GM19467 (cell line): ENCODE measurements around the gene MAOA.
"Not testable (repeated sequence)": the region's sequence is repeated elsewhere in the genome, so short reads cannot be mapped to it uniquely, and the experiment has no call there.

ENCODE experiments used
- ATAC-seq: cut with Tn5 transposase; IDR thresholded peaks from one replicate; pipeline ENCODE4 v1.9.1; 2021; ENCODE audit warnings: mild to moderate bottlenecking, moderate library complexity; ENCODE audit not compliant: unreplicated experiment

MAOA gene

DNA sequence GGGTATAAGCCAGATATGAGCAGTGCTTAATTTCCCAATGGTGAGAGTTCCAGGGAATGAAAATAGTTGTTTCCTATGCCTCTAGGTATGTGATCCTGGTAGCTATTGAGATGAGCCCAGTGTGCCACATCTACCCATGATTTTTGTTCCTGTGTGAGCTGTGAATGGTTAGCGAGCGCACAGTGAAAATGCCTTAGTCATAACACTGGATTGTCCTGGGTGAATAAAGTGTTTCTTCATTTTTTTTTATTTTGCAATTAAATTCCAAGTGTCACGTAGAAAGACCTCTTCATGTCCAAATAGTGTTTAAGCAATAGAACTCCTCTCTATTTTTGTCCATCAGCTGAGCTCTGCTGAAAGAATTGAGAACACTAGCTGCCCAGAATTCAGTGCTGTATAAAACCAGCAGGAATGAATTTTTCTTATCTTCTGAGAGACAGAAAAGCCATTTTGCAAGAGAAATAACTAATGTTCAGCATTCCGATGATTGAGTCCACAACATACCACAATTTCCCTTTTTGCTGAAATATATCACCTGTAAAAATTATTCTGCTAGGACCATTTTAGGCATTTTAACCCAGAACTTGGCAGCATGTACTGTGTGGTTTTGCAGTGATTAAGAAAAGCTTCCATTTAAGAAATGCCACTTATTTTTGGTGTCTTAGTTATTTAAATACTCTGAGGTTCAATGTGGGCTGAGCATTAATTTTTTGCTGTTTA is 5.6 kb downstream of the MAOA start:
- ATAC-seq: no peak

DNA sequence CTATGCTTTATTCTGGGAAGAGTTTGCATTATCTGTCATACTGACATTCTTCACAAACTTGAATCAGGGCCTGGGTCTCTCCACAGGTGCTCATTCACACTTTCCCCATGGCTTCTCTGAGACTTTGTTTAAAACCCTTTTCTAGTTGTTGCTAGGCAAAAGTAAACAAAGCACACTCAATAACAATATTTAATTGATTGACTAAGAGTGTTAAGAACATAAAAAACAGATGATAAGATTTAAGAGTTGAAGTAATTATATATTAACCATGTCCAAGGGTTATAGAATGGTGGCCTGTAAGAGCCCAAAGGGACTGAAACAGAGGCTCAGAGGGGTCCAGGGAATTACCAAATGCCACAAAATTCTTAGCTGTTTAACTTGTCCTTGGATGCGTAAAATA is 7.1 kb downstream of the MAOA start:
- ATAC-seq: no peak

DNA sequence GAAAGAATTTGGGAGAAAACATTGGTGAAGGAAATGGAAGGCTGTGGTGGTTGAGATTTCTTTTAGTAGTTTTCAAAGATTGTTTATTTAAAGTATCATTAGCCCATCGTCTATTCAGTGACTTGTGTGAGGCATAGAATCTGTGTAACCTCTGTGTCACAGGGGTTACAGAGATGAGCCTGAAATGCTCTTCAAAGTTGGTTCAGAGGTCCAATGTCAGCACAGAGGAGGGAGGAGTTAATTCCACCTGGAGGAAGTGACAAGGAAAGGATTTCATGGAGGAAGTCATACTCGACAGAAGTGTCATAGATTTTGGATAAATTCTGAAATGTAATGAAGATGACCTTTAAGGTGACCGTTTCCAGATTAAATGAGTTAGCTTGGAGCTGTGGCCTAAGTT is 8.2 kb downstream of the MAOA start:
- no peak for ATAC-seq

DNA sequence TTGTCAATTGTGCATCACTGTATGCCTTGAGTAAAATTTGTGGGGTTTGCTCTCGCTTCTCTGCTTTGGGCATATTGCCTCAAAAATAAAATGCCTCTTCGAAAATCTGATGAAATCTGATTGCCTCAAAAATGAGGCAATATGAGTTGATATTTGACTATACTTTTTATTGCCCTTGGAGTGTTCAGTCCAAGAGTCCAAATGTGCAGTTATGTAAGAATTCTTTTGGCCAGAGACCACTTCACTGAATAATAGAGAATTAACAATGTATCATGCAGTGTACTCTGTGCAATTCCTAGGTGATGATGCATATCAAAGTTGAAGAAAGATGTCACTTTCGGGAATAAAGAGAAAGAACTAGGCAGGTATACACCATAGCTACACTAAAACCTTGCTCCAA is 8.6 kb downstream of the MAOA start:
- ATAC-seq: no peak

DNA sequence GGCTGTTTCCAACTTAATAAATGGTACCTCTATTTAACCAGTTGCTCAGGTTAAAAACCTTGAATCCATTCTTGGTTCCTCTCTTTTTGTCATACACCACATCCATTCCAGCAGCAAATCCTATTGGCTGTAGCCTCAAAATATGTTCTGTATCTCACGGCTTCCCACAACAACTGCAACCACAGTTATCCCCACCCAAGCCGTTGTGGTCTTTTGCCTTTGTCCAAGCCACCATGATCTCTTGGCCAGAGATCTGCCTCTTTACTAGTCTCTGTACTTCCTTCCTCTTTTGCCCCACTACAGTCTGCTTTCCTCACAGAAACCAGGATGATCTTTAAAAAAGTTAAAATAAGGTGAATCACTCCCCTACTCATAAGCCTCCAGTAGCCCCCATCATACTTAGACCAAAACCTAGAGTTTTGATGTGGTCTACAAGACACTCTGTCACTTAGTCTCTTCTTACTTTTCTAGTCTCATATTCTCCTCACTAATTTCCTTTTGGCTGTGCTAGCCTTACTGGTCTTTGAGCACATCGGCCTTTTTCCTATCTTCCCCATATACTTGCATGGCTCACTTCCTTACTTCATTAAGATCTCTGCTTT is 10.3 kb downstream of the MAOA start:
- no peak for ATAC-seq

DNA sequence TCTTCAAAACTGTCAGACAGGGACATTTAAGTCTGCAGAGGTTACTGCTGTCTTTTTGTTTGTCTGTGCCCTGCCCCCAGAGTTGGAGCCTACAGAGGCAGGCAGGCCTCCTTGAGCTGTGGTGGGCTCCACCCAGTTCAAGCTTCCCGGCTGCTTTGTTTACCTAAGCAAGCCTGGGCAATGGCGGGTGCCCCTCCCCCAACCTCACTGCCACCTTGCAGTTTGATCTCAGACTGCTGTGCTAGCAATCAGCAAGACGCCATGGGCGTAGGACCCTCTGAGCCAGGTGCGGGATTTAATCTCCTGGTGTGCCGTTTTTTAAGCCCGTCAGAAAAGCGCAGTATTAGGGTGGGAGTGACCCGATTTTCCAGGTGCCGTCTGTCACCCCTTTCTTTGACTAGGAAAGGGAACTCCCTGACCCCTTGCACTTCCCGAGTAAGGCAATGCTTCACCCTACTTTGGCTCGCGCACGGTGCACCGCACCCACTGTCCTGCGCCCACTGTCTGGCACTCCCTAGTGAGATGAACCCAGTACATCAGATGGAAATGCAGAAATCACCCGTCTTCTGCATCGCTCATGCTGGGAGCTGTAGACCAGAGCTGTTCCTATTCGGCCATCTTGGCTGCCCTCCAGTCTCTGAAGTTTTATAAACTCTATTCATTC is 20.0 kb downstream of the MAOA start:
- ATAC-seq: not testable (repeated sequence)

DNA sequence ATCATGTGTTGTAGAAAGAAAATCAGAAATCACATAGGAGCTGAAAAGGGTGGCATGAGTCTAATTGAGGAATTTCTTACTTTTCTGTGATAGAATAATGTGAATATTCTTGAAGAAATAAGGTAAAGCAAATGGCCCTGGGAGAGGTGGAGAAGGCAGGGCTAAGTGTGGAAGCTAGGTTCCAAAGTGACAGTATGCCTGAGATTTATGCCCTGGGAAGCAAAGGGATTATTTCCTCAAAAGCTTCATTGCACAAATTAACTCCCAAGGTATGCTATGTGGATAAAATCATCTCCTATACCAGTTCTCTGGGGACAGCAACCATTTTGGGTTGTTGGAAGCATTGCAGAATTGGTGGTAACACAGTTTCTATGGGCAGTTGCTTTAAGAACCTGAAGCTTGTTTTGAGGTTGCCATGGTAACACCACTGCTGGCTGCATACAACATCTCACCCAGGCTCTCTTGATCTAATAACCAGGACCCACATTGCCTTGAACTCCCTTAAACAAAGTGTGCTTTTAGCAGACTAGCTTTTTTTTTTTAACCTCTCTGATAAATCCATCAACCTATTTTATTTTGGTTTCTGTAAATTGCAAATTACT is 21.0 kb downstream of the MAOA start:
- ATAC-seq: no peak

DNA sequence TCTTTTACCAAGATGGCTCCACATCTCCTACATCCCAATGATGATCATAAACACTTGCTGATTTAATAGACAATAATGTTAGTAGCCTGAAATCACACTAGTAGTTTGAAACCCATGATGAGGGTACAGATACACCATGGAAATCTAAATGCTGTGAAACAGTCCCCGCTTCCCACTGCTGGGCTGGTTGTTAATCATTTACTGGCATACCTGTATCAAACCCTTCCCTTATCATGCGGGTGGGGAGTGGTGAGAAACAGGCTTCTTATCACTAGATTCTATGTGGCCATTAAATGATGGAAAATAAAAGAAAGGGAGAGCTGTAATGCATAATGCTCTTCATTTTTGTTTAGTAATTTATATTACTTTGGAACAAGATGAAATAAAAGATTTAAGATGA is 21.9 kb downstream of the MAOA start:
- ATAC-seq: no peak

DNA sequence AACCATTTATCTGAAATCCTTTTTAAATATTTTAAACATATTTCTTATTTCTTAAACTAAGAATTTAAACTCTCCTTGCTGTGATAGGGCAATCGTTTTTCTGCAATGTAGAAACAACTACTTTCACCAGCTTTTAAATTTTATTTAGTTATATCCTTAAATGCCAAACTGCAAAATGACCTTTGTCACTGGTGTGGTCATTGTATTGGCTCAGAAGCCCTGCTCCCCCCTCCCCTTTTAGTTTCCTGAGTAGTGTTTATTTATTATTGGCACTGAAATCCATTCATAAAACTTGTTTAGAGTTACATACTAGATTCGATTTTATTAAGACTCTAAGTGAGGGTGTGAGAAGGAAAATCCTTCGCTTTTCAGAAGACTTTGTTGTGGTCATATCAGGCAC is 23.0 kb downstream of the MAOA start:
- ATAC-seq: no peak

DNA sequence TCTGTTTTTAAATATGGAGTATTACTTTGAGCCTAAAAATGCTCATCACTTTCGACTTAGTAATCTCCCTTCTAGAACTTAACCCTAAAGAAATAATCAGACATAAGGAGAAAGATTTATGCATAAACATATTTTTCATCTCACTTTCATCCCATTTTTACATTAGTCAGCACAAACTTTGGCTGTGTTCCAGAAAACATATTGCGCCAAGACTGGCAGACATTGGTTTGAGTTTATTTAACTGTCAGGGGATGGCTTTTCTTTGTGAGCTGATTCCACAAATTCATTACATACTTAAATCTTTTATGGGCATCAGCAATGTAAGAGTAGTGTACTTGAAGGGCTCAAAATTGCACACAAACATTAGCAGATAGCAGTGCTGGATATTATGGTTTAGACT is 23.7 kb downstream of the MAOA start:
- no peak for ATAC-seq

DNA sequence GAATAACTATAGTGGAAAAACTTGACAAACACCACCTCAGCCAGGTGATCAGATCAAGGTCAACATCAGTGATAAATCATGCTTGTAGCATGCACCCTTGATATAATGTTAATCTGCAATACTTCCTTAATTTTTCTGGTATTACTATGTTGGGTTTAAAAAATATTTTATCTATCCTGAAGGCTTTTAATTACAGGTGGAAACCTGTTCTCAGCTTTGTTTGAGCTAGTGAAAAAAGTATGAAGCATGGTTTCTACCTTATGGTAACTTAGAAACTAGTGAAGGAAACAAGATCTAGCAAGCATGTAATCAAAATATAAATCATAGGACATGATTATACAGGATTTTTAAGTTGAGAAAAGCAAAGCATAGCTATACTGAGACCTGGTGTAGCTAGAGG is 26.6 kb downstream of the MAOA start:
- no peak for ATAC-seq

DNA sequence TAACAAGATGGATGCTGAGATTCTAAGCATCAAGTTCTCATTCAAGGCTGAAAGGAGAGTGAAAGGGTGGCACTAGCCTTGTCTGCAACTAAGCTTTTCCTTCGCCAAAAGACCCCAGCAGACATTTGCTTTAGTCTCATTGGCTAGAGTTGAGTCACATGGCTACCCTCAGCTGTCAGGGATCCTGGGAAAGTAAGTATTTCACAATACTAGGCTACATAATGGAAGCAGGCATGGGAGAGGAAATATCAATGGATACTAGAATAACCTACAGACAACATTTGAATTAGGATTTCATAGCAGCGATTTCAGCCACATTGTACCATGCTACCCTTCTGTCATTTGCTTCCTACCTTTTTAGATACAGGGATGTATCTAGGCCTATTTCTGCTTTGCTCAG is 29.1 kb downstream of the MAOA start:
- ATAC-seq: no peak

DNA sequence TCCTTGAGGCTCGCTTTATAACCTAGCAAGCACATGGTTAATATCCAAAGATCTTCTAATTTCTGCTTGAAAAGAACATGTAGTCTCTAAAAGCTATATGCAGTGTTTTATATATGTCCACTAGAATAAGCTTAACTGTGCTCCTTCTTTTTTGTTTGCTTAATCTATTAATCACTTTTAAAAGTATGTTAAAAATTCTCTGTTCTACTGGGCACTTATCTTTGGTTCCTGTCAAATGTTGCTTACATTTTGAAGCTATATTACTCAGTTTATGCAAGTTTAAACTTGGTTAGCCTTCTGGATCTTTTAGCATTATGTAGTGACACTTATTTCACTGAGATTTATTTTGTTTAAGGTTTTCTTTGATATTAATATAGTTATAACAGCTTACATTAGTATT is 32.5 kb downstream of the MAOA start:
- no peak for ATAC-seq

DNA sequence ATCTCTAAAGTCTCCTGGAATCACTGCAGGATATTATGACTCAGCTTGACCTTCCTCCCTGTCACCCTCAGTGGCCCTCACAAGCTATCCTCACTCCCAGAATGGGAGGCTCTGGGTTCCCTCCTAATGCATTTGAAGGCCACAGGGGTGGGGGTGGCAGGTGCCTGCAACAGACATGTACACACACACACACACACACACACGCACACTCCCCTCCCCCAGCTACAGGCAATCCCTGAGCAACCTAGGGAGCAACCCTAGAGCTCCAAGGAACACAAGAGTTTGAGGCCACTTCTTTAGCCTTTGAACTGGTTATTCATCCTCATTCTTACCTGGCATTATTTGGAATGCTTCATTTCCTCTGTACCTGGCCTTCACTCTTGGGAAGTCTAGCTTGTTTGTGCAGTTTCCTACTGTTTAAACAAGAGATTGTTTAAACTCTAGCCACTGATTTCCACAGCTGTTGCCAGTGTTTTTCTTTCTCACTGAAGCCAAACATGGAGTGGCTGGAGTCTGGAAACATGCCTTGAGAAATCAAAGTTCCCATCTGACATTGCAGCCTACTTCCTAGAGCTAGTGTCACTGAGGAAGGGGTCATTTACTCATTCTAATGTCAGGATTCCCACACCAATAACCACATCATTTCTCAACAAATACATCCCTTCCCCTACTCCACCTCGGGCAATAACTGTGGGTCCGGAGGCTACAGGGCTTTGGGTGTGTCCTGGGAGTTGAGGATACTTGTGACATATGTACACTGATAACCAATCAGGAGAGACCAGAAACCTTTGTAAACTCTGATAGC is 37.7 kb downstream of the MAOA start:
- no peak for ATAC-seq

DNA sequence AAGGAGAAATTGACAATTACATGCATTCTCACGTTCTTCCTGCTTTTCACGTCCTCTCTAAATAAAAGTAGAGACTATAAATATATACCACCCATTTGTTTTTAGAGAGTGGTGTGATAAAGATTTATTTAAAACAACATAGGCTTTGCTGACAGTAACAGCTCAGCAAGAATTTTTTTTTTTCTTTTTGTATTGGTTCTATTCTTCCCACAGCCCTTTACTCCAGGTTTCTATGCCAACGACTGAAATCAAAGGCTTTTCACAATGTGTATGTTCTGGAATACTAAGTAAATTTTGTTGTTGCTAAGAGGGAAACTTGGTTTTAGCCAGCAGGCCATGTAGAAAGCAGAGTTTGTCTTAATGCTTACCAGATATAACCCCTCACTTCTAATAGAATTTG is 43.4 kb downstream of the MAOA start:
- ATAC-seq: no peak

DNA sequence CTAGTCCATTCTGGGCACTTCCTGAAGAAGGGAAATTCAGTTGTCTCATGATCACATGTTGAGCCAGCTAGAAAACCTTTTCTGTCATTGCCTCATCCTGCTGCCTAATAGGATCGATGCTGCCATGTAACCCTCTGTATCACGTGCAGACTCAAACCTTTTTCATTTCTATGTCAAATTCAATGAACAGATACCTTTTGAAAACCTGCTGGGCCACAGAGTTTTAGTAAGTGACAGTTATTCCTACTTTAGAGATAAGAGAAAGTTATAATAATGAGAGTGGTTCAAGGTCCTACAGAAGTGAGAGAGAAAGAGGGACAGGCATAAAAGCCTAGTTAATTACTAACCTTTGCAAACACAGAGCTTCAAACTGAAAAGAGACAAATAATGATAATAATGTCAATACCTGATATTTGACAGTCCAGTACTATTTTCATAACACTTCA is 46.0 kb downstream of the MAOA start:
- no peak for ATAC-seq

DNA sequence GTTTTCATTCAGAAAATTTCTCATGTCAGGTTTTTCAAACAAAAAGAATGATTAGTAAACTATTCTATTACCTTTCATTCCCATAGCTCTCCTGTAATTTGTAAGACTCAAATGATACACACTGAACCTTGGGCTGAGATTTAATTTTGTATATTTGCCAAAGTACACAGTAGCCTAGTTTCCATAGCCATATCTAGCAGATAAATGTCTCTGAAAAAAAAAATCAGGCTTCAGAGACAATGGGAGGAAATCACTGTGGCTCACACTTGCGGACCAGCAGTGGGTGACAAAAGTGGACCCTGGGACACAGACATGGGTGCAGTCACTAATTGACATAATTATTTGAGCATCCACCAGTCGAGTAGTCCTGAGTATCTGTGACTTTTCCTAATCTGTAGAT is 46.6 kb downstream of the MAOA start:
- no peak for ATAC-seq

DNA sequence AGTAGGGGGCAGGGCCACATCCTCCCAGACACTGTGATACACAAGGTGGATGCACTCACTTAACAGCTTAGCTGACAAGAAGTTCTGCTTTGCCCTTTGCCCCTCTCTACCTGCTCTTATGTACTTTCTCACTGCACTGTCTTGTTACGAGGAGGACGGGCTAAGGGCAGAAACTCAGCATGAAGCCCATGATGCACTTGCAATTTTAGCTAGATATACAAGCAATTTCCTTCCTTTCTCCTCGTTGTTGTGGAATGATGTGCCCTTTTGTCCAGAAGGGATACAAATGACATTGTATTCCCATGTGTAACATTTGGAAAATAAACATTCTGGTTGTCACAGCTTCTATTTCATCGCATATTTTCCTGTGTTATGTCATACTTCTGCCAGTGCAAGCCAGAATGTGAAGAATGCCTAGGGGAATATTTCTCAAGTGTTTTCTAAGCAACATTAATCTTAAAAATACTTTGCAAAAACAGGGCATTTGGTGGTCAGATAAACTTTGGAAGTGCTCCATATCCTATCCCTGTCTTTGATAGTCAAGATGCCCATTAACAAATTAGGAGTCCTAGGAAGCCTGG is 47.2 kb downstream of the MAOA start:
- no peak for ATAC-seq

DNA sequence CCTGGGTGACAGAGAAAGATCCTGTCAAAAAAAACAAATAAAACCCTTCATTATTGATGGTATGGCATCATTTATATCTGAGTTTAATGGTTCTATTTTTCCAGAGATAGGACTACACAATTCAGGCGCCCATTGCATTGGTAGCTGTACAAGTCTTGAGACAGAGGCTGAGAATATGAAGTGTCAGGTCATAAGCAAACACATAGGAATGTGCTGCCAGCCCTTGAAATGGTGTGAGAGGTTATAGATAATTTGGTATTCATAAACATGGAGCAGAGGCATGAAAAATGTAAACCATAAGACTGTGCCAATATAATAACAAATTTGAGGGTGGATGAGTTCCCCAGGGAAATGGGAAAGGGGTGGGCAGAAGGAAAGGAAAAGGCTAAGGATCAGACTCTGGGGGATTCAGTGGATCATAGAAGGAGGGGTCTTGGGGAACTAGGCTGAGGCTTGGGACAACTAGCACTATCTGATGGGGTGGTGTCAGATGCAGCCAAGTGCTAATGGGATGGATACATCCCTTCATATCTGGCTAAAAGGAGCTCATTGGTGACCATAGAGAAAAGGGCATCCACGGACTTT is 50.8 kb downstream of the MAOA start:
- no peak for ATAC-seq

DNA sequence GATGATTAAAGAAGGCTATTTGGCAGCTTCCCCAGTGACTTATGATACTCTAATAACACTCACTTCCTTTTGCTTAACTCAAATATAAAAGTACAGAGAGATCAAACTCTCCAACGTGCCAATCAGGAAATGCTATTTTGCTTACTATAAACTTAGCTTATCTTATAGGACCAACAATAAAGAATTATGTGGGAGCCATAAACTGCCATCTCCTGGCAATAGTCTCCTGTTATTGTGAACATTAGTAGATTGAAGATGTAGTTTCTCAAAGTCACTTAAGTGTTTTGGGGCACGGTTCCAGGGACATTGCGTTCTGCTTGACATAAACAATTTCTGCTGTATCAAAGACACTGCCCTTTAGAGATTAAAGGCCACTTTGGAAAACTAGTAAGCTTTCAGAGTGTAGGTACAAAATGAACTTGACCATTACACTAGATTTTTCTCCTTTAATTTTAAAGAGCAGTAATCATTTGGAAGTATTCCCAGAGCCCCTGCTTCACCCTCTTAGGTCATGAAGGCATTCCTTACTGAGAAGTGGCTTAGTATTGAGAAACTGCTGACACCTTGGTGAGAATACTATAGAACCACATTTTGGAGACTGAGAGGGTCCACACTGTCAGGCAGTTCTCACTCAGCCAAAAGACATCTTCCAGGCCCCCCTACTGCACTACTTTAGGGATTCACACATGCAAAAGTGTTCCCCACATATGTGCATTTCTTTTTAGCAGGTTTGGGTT is 51.9 kb downstream of the MAOA start:
- ATAC-seq: no peak
